A673 (cell line): ENCODE measurements around the gene CRB2. TPM values are rescaled to one million over a fixed set of nuclear protein-coding genes. Genes with fewer than 3 reads are reported as not detected.
A peak's percentile ranks its signal among the peaks of the same experiment; 100 is the strongest.

ENCODE experiments used
- BruUV-seq: library from RNA; stranded (reverse); fragments of 400-500 nt; replicated peaks from 2 replicates; lab custom pipeline; 2021; lab: Mats Ljungman, UMichigan
- CTCF ChIA-PET: fragments of 300-600 bp; sonication (Branson Sonifier 250); formaldehyde crosslinking; loops from one replicate; lab custom pipeline; 2022; ENCODE audit warnings: antibody characterized with exemption; lab: Charles Lee
- POLR2A ChIA-PET: fragments of 300-600 bp; sonication (Branson Sonifier 250); formaldehyde crosslinking; loops from one replicate; lab custom pipeline; 2022; ENCODE audit warnings: antibody characterized with exemption; ENCODE audit not compliant: low non-redundant PET; lab: Charles Lee
- DNase-seq: peaks from one replicate; pipeline ENCODE4 v3.0.0-alpha.2; 2015; ENCODE audit warnings: low spot score
- H3K27ac ChIP-seq: fragments of 200-600 bp; sonication (generic); 2 replicates; pipeline ENCODE4 v1.5.1; 2016; ENCODE audit warnings: mixed run types, low read depth, mild to moderate bottlenecking, mixed read lengths, antibody characterized with exemption, low read length; ENCODE audit not compliant: poor library complexity, severe bottlenecking
- H3K27me3 ChIP-seq: fragments of 200-600 bp; sonication (generic); replicated peaks from 2 replicates; pipeline ENCODE4 v1.6.1; 2017; ENCODE audit warnings: mixed run types, low read depth, mild to moderate bottlenecking, mixed read lengths, antibody characterized with exemption, low read length; ENCODE audit not compliant: insufficient read depth, poor library complexity
- H3K36me3 ChIP-seq: fragments of 200-600 bp; sonication (generic); 2 replicates; pipeline ENCODE4 v1.6.1; 2016; ENCODE audit warnings: mixed run types, mild to moderate bottlenecking, mixed read lengths, antibody characterized with exemption, low read length; ENCODE audit not compliant: insufficient read depth, poor library complexity, severe bottlenecking
- H3K4me1 ChIP-seq: fragments of 200-600 bp; sonication (generic); 2 replicates; pipeline ENCODE4 v1.6.1; 2017; ENCODE audit warnings: mixed run types, mild to moderate bottlenecking, mixed read lengths, antibody characterized with exemption, low read length; ENCODE audit not compliant: insufficient read depth, poor library complexity, severe bottlenecking
- H3K4me3 ChIP-seq: fragments of 200-600 bp; sonication (generic); 2 replicates; pipeline ENCODE4 v1.5.1; 2016; ENCODE audit warnings: low read depth, mixed run types, mild to moderate bottlenecking, mixed read lengths, low read length; ENCODE audit not compliant: poor library complexity, severe bottlenecking
- H3K9me3 ChIP-seq: fragments of 200-600 bp; sonication (generic); 2 replicates; pipeline ENCODE4 v1.6.1; 2016; ENCODE audit warnings: mixed run types, low read depth, mild to moderate bottlenecking, mixed read lengths, antibody characterized with exemption, low read length; ENCODE audit not compliant: poor library complexity, severe bottlenecking
- CTCF ChIP-seq: fragments of 300-800, 200-600 bp; sonication (generic); conservative IDR thresholded peaks from 2 replicates; pipeline ENCODE4 v1.5.1; 2017; ENCODE audit warnings: low read depth, mild to moderate bottlenecking, antibody characterized with exemption, low read length, moderate library complexity, mixed read lengths
- EZH2 ChIP-seq: fragments of 200-600 bp; sonication (generic); IDR thresholded peaks from 2 replicates; pipeline ENCODE4 v1.6.1; 2017; ENCODE audit warnings: borderline replicate concordance, low read depth, mild to moderate bottlenecking, mixed read lengths, antibody characterized with exemption, low read length; ENCODE audit not compliant: poor library complexity, severe bottlenecking
- intact Hi-C: fragments of 100-400 bp; cut with micrococcal nuclease; formaldehyde crosslinking; loops from one replicate; pipeline ENCODE4 v1.10.0; 2022; ENCODE audit not compliant: unreplicated experiment
- total RNA-seq: library from RNA; stranded (reverse); gene quantifications from 2 replicates; pipeline ENCODE4 v1.2.3, GENCODE V29; 2021

The CRB2 gene
- total RNA-seq, 1 experiment from 2014 or later = 0.47 TPM

- H3K27ac ChIP-seq = no peak overlapping the region
- no peak for DNase-seq
- no peak for TF ChIP-seq EZH2
- ChIA-PET CTCF (no interaction called here), POLR2A (no interaction called here)
- H3K4me3 ChIP-seq = no peak overlapping the region
- no peaks in the 10 kb centered on the region for H3K9me3 ChIP-seq
- no TSS peak for BruUV-seq
- no peaks in the 10 kb centered on the region for H3K27me3 ChIP-seq
- peaks cover 28% of the 10 kb centered on the region for H3K4me1 ChIP-seq
- H3K36me3 ChIP-seq = no peaks in the 10 kb centered on the region
- intact Hi-C loops = no loop called here
These were observed 21.4 kb upstream of the CRB2 start for GRCh38 chr9:123334639-123335038.

GRCh38 chr9:123335193-123335985, 20.6 kb upstream of the CRB2 start:
- CTCF ChIA-PET = interaction anchor here (0.8 kb wide), 1 partner anchor 255 kb away, joined by 3 read pairs; no protein-coding TSS in a partner anchor
- no peaks in the 10 kb centered on the region for H3K36me3 ChIP-seq
- no peaks in the 10 kb centered on the region for H3K9me3 ChIP-seq
- intact Hi-C loops = no loop called here
- H3K4me1 ChIP-seq = peaks cover 36% of the 10 kb centered on the region
- POLR2A ChIA-PET = no interaction called here
- no TSS peak for BruUV-seq
- H3K4me3 ChIP-seq = no peak overlapping the region
- peak overlapping the region; percentile 72 for H3K27ac ChIP-seq
- TF ChIP-seq EZH2 (no peak), CTCF (no peak)
- peak; percentile 76 for DNase-seq
- H3K27me3 ChIP-seq = no peaks in the 10 kb centered on the region

- no TSS peak for BruUV-seq
- Histone ChIP-seq H3K4me1 (peaks cover 40% of the 10 kb centered on the region), H3K27me3 (no peaks in the 10 kb centered on the region), H3K36me3 (no peaks in the 10 kb centered on the region), H3K9me3 (no peaks in the 10 kb centered on the region), H3K27ac (peak overlapping the region; percentile 72), H3K4me3 (no peak overlapping the region)
- CTCF ChIA-PET = interaction anchor here (0.8 kb wide), 1 partner anchor 255 kb away, joined by 3 read pairs; no protein-coding TSS in a partner anchor
- no peak for DNase-seq
- TF ChIP-seq EZH2 (no peak), CTCF (no peak)
- intact Hi-C loops = no loop called here
- POLR2A ChIA-PET = no interaction called here
These were observed 20.0 kb upstream of the CRB2 start for GRCh38 chr9:123335986-123336329.
